Astrocyte of the spinal cord (primary cell): ENCODE measurements around the gene PRKCE.

Source experiments
- DNase-seq: peaks from one replicate; pipeline ENCODE4 v3.0.0; 2011; ENCODE audit warnings: low read depth, low spot score
- H3K4me3 ChIP-seq: 2 replicates; pipeline ENCODE4 v1.5.1; 2011; ENCODE audit warnings: low read depth, mild to moderate bottlenecking, low read length, moderate library complexity
- CTCF ChIP-seq: IDR thresholded peaks from 2 replicates; pipeline ENCODE4 v1.5.1; 2012; ENCODE audit warnings: low read depth, mild to moderate bottlenecking, low read length, inconsistent platforms
- in situ Hi-C: cut with HindIII; loops from 2 replicates; pipeline ENCODE4 v1.10.0; 2017; ENCODE audit warnings: low sequenced_read_pairs

The PRKCE gene

DNA sequence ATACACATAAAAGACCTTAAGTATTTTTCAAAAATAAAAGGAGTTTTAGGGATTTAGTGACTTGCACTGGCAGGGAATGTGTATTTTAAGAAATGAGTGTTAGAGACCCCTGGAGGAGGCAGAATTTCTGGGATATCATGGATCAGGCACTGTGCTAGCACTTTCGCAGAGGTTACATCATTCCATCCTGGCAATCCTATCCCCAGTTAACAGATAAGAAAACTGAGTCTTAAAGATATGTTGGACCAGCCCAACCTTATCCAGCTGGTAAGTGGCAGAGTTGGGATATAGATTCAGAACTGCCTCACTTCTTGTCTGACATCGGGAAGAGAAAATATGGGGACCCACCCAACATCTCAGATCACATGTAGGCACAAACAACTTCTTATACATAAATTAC is 485.5 kb downstream of the PRKCE start:
- DNase-seq: no peak
- in situ Hi-C loops: no loop called here
- no peak overlapping the region for H3K4me3 ChIP-seq
- no peak for TF ChIP-seq CTCF

DNA sequence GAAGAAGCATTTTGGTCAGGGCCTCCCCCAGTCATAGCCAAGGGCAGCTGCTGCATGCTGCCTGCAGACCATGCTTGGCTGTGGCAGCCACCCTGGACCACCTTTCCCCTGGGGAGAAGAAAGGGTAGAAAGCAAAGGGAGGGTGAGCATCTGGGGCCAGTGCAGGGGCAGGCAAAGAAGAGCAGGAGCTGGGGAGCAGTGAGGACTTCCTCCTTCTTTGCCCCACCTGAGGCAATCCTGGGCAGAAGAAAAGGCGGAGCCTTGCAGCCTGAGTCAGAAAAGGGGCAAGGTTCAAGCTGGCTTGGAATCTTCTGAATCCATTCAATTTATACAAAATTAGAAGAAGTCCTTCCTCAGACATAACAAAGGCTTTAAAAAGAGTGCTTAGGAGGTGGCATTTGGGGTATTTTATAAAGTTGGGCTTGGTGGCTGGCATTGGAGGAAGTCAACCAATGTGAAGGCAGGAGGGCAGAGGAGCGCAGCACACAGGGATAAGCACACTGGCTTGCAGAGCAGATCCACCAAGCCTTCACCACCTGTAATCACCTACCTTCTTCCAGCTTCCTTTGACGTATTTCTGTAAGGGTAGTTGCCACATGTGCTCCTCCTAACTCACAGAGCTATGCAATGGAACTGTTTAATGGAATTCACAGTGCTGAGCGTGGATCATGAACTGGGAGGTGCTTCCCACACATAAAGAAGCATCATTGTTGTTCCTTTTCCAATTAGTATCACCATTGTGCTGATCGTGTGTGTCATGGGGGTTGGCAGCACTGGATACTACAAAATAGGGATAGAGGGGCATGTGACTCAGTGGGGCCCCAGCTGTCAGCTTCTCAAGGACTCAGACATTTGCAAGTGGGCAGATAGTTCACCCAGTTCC is 491.3 kb downstream of the PRKCE start:
- in situ Hi-C loops: no loop called here
- TF ChIP-seq CTCF: no peak
- DNase-seq: no peak
- no peak overlapping the region for H3K4me3 ChIP-seq

DNA sequence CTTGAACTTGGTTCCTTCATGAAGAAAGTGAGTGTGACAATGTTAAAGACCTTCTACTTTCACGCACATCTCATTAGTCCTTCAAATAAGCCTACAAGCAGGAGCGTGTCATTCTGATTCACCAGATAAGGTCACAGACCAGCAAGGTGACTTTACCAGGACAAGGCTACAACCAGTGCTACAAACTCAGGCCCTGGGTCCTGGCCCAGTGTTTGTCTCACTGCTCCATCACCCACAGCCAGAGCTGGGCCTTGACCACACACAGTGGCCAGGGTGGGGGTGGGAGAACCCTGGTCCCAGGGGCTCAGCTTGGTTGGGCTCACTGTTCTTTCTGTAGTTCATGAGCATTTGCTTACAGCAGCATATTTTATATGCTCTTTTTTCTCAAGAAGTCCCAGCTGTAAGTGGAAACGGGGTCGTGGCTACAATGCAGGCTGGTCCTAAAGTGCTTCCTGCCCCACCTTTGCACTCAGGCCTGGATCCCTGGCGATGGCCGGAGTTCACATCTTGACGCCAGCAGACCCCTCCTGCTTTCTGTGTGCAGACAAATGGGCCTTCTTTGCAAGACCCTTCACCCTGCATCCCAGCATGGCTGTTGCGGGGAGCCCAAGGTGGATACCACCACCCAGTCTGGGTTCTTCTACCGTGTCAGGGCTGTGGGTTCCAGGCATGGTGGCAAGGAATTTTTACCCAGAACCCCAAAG is 492.1 kb downstream of the PRKCE start:
- no peak for DNase-seq
- TF ChIP-seq CTCF: no peak
- no peak overlapping the region for H3K4me3 ChIP-seq
- in situ Hi-C loops: no loop called here

DNA sequence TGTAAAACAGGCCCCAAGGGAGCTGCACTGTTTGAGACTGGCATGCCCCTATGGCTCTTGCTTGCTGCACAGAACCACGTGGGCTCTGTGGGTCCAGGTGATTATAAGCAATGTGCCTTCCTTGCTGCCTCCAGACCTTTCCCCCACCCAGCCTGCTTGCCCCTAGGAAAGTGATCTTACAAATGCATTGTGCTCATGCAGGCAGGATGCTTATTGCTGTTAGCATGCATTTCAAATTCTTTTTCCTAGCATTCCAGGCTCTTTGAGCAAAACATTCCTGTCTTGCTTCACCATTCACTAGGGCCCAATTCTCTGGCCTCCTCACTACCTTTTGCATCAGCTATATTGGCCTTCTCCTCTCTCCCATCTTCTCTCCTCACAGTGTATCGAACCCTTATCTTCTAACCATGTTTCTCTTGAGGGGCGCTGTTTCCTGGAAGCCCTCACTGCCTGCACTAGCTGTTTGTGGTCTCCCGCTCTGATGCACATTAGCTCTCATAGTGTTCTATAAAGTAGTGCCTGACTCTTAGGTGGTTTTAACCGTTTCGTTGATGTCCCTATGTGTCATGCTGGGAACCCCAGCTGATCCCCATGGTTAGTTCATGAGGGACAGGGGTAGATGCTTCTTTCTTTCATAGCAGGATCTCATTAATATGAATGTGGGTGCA is 492.8 kb downstream of the PRKCE start:
- TF ChIP-seq CTCF: no peak
- H3K4me3 ChIP-seq: no peak overlapping the region
- in situ Hi-C loops: no loop called here
- no peak for DNase-seq

DNA sequence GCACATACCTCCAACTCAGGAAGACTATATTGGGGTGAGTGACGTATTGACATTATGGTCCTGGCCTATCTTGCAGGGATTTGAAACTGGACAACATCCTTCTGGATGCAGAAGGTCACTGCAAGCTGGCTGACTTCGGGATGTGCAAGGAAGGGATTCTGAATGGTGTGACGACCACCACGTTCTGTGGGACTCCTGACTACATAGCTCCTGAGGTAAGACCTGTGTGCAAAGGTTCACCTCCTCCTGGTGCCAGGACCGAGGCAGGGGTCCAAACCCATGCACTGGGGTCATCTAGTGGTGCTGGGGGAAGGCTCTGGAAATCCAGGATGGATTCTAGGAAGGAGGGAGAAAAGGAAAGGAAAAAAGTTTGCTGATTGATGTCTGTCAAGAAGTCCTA is 493.5 kb downstream of the PRKCE start:
- DNase-seq: no peak
- in situ Hi-C loops: no loop called here
- no peak overlapping the region for H3K4me3 ChIP-seq
- TF ChIP-seq CTCF: no peak

DNA sequence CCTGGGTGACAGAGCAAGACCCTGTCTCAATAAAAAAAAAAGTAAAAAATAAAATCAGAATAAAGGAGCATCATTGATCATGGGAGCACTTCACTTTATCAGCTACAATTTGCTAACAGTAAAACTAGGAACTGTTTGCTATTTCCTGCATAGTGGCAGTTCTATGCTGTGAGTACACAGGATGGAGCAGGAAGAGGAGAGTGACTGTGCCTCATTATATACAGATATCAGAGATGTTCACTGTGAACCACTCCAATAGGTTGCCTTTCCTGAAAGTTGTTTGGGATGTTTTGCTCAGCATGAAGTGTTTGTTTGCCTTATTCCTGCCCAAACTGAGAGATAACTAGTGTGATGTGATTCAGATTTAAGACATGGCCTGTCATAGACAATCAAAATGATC is 494.4 kb downstream of the PRKCE start:
- in situ Hi-C loops: no loop called here
- DNase-seq: no peak
- TF ChIP-seq CTCF: no peak
- no peak overlapping the region for H3K4me3 ChIP-seq
